Stimulated activated CD4-positive, alpha-beta T cell treated with anti-CD3 and anti-CD28 coated beads, Interleukin-1b, Interleukin-23, amount 100 ng/mL, for 48 hours (primary cell): ENCODE data around the gene COL21A1.

Source experiments
- DNase-seq: peaks from one replicate; pipeline ENCODE4 v3.0.0-alpha.2; 2020

COL21A1 gene

GRCh38 chr6:56173228-56173627 is 74.2 kb downstream of the COL21A1 start:
- no peak for DNase-seq

DNA sequence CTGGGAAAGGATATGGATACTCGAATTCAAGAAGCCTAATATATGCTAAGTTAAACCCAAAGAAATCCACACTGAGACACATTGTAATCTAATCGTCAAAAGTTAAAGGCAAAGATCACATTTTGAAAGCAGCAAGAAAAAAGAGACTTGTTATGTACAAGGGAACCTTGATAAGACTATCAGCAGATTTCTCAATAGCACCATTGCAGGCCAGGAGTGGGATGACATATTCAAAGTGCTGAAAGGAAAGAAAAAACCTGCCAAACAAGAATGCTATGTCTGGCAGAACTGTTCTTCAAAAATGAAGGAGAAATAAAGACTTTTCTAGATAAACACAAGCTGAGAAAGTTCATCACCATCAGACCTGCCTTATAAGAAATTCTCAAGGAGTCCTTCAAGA is 75.2 kb downstream of the COL21A1 start:
- DNase-seq: no peak

DNA sequence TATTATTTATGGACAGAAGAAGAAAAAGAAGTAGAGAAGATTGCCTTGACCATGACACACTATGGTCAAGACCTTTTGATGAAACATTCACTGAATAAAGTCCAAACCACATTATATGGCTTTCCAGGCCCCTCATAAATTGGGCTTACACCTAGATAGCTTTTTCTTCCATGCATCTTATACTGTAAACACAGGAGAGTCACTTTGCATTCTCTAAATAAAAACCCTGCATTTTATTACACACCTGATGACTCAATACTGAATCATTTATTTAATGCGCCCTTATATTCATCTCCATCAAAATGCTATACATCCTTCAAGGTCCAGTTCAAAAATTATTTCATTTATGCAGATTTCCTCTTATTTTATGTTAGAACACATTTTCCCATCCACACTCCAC is 78.0 kb downstream of the COL21A1 start:
- no peak for DNase-seq

DNA sequence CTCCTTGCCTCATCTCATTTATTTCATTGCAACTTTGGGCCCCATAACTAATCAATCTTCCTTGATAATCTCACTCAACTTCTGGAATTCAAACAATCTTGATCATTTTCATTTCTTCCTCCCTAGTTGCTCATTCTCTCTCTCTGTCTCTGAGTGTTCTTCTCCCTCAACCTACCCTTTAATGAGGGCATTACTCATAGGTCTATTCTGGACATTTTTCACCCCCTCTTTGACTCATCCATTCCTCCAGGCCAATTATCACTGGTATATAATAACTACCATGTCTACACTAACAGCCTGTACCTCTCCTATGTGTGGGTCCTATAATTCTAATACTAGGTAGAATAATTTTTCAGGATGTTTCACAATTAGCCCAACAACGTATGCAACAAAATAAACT is 78.8 kb downstream of the COL21A1 start:
- no peak for DNase-seq

GRCh38 chr6:56162081-56162480 is 85.3 kb downstream of the COL21A1 start:
- DNase-seq: no peak

GRCh38 chr6:56160489-56160888 is 86.9 kb downstream of the COL21A1 start:
- no peak for DNase-seq

- DNase-seq: no peak
These were observed 88.8 kb downstream of the COL21A1 start for GRCh38 chr6:56158571-56158970.

DNA sequence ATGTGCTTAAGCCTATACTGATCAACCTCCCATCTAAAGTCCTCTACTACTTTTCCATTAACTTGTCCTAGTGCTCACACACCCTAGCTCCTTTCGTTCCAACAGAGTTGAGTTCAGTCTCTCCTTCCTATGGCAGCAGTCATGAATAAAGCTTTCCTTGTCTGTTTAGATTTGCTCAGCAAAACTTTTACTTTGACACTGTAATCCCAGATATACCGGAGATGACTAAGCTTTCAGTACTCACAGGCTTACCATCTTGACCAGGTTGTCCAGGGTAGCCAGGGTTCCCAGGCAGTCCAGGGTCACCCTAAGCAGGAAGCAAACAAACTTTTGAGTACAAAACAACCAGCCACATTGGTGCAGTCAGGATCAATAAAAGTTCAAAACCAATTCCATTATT is 90.7 kb downstream of the COL21A1 start:
- no peak for DNase-seq

GRCh38 chr6:56155634-56156141 is 91.7 kb downstream of the COL21A1 start:
- DNase-seq: no peak

- no peak for DNase-seq
These were observed 93.3 kb downstream of the COL21A1 start for GRCh38 chr6:56154076-56154475.

DNA sequence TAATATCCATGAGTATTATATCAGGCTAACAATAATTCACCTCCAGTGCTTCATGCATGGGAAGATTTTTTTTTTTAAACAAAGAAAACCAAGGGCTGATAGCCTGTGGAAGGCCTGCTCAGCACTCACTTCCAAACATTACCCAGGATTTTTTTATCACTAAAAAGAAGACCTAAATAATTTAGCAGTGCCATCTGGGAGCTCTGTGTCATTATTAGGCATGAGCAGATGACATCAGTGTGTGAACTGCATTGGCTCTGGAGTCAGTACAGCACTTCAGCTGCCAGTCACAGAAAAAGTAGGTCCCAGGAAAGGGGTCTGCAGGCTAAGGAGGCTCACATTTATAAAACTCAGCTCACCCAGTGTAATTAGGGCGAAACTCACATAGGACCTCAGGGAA is 94.8 kb downstream of the COL21A1 start:
- no peak for DNase-seq

GRCh38 chr6:56151609-56152224 is 95.7 kb downstream of the COL21A1 start:
- no peak for DNase-seq

GRCh38 chr6:56148488-56149186 is 98.7 kb downstream of the COL21A1 start:
- DNase-seq: no peak

DNA sequence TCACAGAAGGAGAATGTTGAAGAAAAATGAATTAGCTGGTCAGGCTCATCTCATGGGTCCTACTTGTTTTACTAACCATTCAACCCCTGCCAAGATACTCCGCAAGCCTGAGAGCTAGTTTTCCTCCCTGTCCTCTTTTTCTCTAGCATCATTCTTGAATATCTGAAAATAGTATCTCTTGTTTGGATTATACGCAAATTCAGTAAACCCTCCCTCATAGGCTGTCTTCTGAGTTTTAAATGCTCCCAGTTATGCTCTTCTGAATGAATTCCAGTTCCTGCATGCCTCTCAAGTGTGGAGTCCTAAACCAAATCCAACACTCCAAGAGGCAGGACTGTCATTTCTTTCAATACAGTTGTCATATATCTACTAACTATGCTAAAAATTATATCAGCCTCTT is 99.6 kb downstream of the COL21A1 start:
- DNase-seq: no peak

DNA sequence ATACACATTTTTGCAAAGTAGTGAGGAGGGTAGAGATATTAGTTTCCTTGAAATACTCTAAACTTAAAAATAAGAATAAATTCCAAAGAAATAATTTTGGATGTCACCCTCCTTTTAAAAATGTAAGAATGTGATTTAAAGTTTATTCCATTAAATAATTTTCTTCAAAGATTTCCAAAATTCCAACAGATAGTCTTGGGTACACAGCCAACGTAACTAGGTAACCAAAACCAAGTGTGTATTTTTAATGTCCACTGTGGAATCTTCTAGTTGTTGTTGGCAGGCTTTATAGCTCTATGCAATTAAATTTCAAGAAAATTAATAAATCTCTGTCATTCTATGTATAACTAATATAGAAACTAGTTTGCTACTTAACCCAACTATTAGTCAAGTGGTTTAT is 101.3 kb downstream of the COL21A1 start:
- no peak for DNase-seq

GRCh38 chr6:56145616-56146015 is 101.8 kb downstream of the COL21A1 start:
- DNase-seq: no peak

DNA sequence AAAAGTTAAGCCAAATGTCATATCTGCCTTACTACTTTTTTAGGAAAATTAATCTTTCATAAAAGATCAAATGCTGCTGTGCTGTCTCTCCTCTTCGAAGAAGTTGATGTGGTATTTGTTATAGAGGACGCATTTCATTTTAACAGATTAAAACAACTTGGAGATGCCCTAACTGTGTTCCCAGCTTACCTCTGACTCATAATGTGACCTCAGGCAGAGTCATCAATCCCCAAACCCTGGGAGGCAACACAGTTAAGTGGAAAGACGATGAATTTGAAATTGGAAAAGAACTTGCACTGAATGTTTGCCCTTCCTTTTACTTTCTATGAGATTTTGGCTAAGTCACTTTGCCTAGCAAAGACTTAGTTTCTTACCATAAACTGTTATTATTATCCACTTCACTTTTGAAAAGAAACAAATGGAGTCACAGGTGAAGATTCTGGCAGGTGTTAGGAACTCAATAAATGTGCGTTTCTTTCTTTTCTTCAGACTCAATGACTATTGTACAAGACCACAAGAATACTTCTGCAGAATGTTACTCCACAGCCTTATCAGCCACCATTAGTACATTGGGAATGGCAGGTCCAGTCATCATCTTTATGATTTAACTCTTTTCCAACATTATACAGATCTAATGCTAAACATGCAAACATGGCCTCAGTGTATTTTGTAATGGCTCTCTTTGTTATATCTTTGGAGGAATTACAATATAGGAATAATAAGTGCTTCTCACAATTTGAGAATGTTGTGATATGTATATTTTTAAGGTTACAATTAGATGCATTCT is 102.6 kb downstream of the COL21A1 start:
- DNase-seq: no peak

- DNase-seq: no peak
These were observed 103.6 kb downstream of the COL21A1 start for GRCh38 chr6:56143796-56144195.

GRCh38 chr6:56140090-56140489 is 107.3 kb downstream of the COL21A1 start:
- DNase-seq: no peak

GRCh38 chr6:56115715-56116114 is 131.7 kb downstream of the COL21A1 start:
- no peak for DNase-seq

GRCh38 chr6:56109149-56109548 is 138.2 kb downstream of the COL21A1 start:
- DNase-seq: no peak

GRCh38 chr6:56106231-56106630 is 141.1 kb downstream of the COL21A1 start:
- no peak for DNase-seq

DNA sequence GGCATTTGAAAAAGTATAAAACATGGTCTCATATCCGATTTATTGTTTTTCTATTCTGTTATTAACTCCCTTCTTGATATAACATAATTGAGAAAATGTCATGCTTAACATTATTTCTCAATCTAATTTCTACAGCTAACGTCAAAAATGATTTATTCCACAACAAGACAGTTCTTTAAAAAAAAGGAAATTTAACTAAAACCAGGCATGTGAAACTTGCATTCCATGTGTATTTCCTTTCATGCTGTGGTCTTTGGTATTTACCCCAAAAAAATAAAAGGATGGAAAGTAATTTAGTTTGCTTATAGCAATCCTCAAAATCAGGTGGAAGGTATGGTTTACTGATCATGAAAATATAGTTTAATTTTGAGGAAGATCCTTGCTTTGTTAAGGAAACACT is 142.8 kb downstream of the COL21A1 start:
- DNase-seq: no peak

- DNase-seq: no peak
These were observed 145.2 kb downstream of the COL21A1 start for GRCh38 chr6:56102216-56102615.
